Fibroblast of villous mesenchyme (primary cell): ENCODE results near the gene INTS1. TPM values are rescaled to one million over a fixed set of nuclear protein-coding genes. Genes with fewer than 3 reads are reported as not detected.

Source experiments
- DNase-seq: peaks from one replicate; pipeline ENCODE4 v3.0.0-alpha.2; 2010; ENCODE audit warnings: low read depth
- H3K4me3 ChIP-seq: 2 replicates; pipeline ENCODE4 v1.5.1; 2011; ENCODE audit warnings: low read depth, mild to moderate bottlenecking, low read length
- CTCF ChIP-seq: IDR thresholded peaks from 2 replicates; pipeline ENCODE4 v1.5.1; 2012; ENCODE audit warnings: low read depth, mild to moderate bottlenecking, low read length; ENCODE audit not compliant: insufficient read depth
- total RNA-seq: library from RNA; depleted of rRNA; stranded (reverse); fragments of >200 nt; gene quantifications from 2 replicates; pipeline ENCODE4 v1.2.3, GENCODE V29; 2012

The INTS1 gene
- total RNA-seq, 1 donor = 45.3 TPM

- no peak for TF ChIP-seq CTCF
- DNase-seq = no peak
Observed at GRCh38 chr7:1425292-1426136, 78.7 kb downstream of the INTS1 start.

GRCh38 chr7:1424041-1424440 is 80.1 kb downstream of the INTS1 start:
- DNase-seq = no peak
- no peak overlapping the region for H3K4me3 ChIP-seq
- TF ChIP-seq CTCF = no peak

More at GRCh38 chr7:1425292-1426136, 78.7 kb downstream of the INTS1 start:
- no peak overlapping the region for H3K4me3 ChIP-seq

GRCh38 chr7:1423264-1423811 is 80.9 kb downstream of the INTS1 start:
- TF ChIP-seq CTCF = no peak
- no peak for DNase-seq
- H3K4me3 ChIP-seq = no peak overlapping the region

DNA sequence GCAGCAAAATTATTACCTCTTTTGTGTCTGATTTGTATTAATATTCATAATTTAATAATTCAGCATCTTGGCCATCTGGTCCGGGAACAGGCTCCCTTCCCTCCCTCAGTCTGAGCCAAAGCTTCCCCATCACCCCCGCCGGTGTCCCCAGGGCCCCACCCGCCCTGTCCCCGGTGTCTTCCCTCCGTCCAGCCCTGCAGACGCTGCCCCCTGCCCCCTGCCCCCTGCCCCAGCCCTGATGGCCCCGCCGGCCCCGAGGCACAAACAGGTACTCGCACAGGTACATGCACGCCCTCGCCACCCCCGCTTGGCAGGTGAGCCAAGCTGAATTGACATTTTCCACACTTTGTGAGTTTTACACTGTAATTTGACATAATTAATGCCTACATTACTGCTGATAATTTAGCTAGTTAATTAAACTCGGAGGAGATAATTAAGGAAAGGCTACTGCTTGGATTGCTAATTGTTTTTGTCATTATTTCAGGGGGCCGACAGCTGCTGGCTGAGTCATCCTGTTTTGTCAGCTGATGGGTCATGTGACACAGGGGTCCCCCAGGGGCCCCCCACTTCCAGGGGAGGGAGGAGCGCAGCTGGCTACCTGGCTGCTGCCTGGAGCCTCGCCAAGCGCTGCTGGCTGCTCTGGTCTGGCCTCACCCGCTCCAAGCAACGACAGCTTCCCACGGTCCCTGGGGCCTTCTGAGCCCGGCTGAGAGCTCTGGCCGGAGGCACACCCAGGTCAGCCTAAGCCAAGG is 81.5 kb downstream of the INTS1 start:
- H3K4me3 ChIP-seq = no peak overlapping the region
- no peak for TF ChIP-seq CTCF
- DNase-seq = peak; percentile 13

- H3K4me3 ChIP-seq = no peak overlapping the region
- no peak for DNase-seq
- TF ChIP-seq CTCF = no peak
Observed at GRCh38 chr7:1421946-1422345, 82.2 kb downstream of the INTS1 start.

GRCh38 chr7:1421020-1421790 is 83.0 kb downstream of the INTS1 start:
- no peak overlapping the region for H3K4me3 ChIP-seq

More at GRCh38 chr7:1421020-1421790, 83.0 kb downstream of the INTS1 start:
- TF ChIP-seq CTCF = no peak
- DNase-seq = no peak

Other genes with a start within 250 kb of the INTS1 start
- 25.4 and 34.5 TPM in 2 replicates for gene MICALL2, start 44.9 kb downstream of the INTS1 start, total RNA-seq
- 21.6 and 26.4 TPM in 2 replicates for gene MAFK, start 26.3 kb upstream of the INTS1 start, total RNA-seq
- gene TMEM184A, start 51.8 kb upstream of the INTS1 start, total RNA-seq = 0.64 and 0.86 TPM in 2 replicates
- gene PSMG3, start 65.6 kb upstream of the INTS1 start, total RNA-seq = 24.6 and 30.9 TPM in 2 replicates
- gene ELFN1, start 165.9 kb upstream of the INTS1 start, total RNA-seq = 0.86 and 1.6 TPM in 2 replicates